ENCODE results near the gene HAPLN2.

GRCh38 chr1:156665539-156665938, 46.3 kb downstream of the HAPLN2 start:
- no peak for TF ChIP-seq CTCF (IDR thresholded peaks at IDR 0.05)
- TF ChIP-seq EZH2 (IDR thresholded peaks at IDR 0.05), result no peak
- TF ChIP-seq EZH2phosphoT487 (IDR thresholded peaks at IDR 0.05), result no peak

Measured in neural progenitor cell (in vitro differentiated cells).